ENCODE measurements around the gene TMEM255B.

Gene TMEM255B

DNA sequence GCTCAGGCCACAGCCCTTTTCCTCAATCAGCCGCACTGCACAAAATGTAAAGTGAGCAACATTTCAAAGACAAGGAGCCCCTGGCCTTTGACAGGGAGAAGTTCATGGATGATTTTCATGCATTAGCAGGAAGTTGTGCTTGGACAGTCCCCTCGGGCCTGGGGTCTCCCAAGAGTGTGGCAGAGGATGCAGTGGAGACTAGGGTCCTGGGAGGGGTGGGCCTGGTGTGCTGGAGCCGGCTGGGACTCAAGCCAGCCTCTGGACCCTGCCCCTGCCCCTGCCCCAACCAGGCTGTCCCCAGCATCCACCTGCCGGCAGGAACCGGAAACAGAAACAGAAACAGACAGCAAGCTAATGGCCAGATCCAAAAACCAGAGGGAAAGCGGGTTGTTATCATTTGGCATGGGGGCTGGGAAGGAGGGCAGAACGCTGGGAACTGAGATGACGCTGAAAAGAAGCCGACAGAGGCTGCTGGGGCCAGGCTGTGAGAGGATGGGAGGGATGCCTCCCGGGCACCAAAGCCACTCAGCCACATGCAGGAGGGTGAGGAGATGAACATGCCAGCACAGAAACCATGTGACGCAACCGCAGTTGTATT is 102.5 kb downstream of the TMEM255B start:
- DNase-seq (ENCODE audit: low read depth), result no peak

- no peak for DNase-seq (ENCODE audit: low read depth)
Measured at GRCh38 chr13:113862191-113862930, 103.3 kb downstream of the TMEM255B start.

DNA sequence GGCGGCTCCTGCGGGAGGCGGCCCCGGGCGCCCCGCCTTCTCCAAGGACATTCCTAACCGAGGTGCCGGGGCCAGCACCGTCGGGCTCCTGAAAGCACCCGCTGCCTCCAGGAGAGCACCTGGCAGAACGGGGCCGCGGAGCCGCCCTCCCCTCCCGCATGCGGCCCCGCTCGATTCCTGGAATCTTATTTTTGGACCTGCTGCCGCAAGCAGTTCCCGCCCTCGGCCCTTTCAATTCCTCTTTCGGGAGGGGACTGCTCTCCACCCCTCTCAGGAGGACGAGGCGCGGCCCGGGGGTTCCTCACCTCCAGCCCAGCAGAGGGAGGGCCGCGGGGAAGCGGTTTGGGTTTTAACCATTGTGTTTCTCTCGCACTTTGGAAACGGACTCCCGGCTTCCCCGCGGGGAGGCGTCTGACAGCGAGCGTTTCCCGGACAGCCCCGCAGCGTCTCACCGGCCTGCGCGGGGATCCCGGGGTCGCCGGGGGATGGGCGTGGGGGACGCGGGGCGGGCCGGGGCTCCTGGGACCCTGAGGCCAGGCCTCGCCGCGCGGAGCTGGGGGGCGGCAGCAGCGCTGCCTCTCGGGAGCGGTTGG is 104.0 kb downstream of the TMEM255B start:
- DNase-seq (ENCODE audit: low read depth), result no peak

DNA sequence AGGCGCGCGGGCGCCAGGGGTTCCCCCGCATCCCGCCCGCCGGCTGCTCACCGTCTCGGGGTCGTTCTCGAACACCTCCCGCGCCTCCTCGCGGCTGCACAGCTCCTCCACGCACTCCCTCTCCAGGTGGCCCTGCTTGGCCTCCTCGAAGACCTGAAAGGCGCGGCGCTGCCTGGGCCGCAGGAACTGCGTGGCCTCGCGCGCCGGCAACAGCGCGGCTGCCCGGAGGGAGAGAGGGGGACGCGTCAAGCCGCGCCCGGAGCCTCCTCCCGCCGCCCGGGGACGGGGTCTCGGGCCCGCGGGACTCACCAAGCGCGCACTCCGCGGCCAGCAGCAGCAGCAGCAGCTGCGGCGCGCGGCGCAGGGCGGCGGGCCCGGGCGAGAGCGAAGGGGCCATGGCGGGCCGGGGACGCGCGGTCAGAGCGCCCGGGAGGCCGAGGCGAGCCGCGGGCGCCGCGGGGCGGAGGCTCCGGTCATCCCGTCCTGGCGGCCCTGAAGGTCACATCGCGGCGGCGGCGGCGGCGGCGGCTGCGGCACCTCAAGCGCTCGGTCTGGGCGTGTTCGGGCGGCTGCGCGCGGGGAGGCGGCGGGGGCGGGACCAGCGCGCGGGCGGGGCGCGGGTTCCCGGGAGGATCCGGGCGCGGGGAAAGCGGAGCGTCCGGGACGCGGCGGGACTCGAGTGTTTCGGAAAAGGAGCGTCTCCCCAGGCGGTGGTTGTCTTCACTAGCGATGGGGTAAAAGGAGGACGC is 104.7 kb downstream of the TMEM255B start, which contains the start of gene GAS6:
TSS of gene GAS6 (minus strand) at position 553 of the 749 bp plus-strand sequence. CDS start at position 397, 156 bp downstream.
- DNase-seq (ENCODE audit: low read depth), result no peak

DNA sequence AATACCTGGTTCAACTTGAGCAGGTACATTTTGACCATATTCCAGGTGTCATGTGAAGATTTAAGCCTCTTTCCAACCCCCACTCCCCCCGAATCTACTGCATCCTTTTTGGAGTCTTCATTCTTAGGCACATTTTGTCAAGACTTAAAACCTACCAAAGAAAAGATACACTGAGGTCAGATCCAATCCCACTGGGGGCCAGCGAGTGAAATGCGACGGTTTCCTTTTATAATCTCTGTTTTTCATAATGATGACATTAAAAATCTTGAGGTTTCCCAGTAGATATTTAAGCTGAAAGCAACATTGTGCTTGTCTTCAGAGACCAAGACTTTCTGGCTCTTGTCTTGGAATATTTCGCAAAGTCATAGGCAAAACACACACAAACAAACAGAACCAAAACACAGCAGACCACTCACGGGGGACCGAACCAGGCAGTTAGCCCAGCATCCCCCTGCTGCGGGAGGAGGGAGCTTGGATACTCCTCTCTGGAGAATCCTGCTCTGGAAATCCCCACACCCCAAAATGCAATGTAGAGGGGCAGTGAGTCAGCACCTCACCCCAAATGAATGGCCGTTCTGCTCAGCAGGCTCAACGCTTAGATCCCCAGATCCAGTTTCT is 105.4 kb downstream of the TMEM255B start:
- DNase-seq (ENCODE audit: low read depth), result no peak

DNA sequence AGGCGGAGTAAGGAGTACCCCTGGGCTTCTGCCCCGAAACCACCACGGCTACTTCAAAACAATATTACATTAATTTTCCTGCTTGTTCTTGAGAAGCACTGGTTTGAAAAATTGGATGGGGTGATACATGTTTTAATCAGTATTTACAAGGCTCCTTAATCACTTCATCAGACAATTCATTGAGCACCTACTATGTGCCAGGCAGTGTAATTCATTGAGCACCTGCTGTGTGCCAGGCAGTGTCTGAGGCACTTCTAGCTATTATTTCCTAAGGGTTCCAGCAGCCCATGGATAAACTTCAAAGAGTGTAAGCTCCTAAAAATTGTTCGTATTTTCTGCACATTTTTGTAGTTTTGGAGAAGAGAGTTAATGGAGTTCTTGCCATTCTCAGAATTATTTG is 106.4 kb downstream of the TMEM255B start:
- DNase-seq (ENCODE audit: low read depth), result no peak

Data from activated T-helper 1 cell treated with Interleukin-2 at 50 U/mL for 16 hours (primary cell).